ENCODE measurements around the gene PRAMEF25. TPM values are rescaled to one million over a fixed set of nuclear protein-coding genes. Genes with fewer than 3 reads are reported as not detected.
"Not testable (repeated sequence)": the region's sequence is repeated elsewhere in the genome, so short reads cannot be mapped to it uniquely, and the experiment has no call there.

Gene PRAMEF25
- not detected in 3 replicates for total RNA-seq
- long read RNA-seq: 0 reads

- H3K27ac Mint-ChIP-seq (ENCODE audit: unreplicated experiment); DNase-seq (ENCODE audit: low spot score); H3K4me3 Mint-ChIP-seq (ENCODE audit: unreplicated experiment); H3K4me1 Mint-ChIP-seq (ENCODE audit: low read depth); H3K27me3 Mint-ChIP-seq (ENCODE audit: low read depth); H3K36me3 Mint-ChIP-seq (ENCODE audit: low read depth); H3K9me3 Mint-ChIP-seq (ENCODE audit: low read depth): not testable (repeated sequence)
Measured at GRCh38 chr1:13070474-13070873, at the start of gene PRAMEF25. PRAMEF25 (plus strand) TSS chr1:13070774; CDS start chr1:13073694, 2,920 bp downstream.

DNA sequence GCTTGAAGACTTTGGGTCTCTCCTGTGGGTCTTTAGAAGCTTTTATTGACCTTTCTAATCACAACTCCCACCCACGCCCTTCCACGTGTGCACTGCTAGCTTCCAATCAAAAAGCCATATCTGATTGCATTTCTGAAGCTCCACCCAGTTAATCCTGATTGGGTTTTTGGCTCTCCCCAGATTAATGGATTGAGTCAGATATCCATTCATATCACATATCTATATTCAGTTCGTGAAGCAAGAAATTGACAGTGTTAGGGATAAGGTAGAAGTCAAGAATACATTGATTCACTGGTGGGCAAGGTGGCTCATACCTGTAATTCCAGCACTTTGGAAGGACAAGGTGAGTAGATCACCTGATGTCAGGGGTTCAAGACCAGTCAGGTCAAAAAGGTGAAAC is 14.1 kb upstream of the PRAMEF25 start, which contains the start of gene PRAMEF27:
Gene PRAMEF27, minus strand, starts transcription at position 101 of the 400 bp plus-strand sequence. CDS start 2,916 bp downstream, outside the sequence.
- not testable (repeated sequence) for H3K9me3 Mint-ChIP-seq (ENCODE audit: low read depth); H3K27me3 Mint-ChIP-seq (ENCODE audit: low read depth); H3K27ac Mint-ChIP-seq (ENCODE audit: unreplicated experiment); DNase-seq (ENCODE audit: low spot score); H3K4me3 Mint-ChIP-seq (ENCODE audit: unreplicated experiment); H3K36me3 Mint-ChIP-seq (ENCODE audit: low read depth); H3K4me1 Mint-ChIP-seq (ENCODE audit: low read depth)

GRCh38 chr1:13116754-13117153 is 46.2 kb downstream of the PRAMEF25 start, which contains the start of gene HNRNPCL2:
HNRNPCL2 (minus strand) TSS chr1:13116854; CDS start chr1:13116400, 454 bp downstream.
- not testable (repeated sequence) for H3K27me3 Mint-ChIP-seq (ENCODE audit: low read depth); H3K36me3 Mint-ChIP-seq (ENCODE audit: low read depth); DNase-seq (ENCODE audit: low spot score); H3K4me1 Mint-ChIP-seq (ENCODE audit: low read depth); H3K27ac Mint-ChIP-seq (ENCODE audit: unreplicated experiment); H3K4me3 Mint-ChIP-seq (ENCODE audit: unreplicated experiment)
- peaks cover 32% of the 10 kb centered on the region for H3K9me3 Mint-ChIP-seq (ENCODE audit: low read depth)

Other genes starting within 250 kb of the PRAMEF25 start
- not detected in 3 replicates for gene PRAMEF11, start 239.4 kb upstream of the PRAMEF25 start, total RNA-seq
- gene HNRNPCL1, start 222.1 kb upstream of the PRAMEF25 start, total RNA-seq: not detected in 3 replicates
- not detected in 3 replicates for gene PRAMEF2, start 213.7 kb upstream of the PRAMEF25 start, total RNA-seq
- gene PRAMEF4, start 184.6 kb upstream of the PRAMEF25 start, total RNA-seq: not detected in 3 replicates
- not detected in 3 replicates for gene PRAMEF10, start 172.5 kb upstream of the PRAMEF25 start, total RNA-seq
- gene PRAMEF7, start 154.2 kb upstream of the PRAMEF25 start, total RNA-seq: not detected in 3 replicates
- gene PRAMEF6, start 123.2 kb upstream of the PRAMEF25 start, total RNA-seq: not detected in 3 replicates
- not detected in 3 replicates for gene PRAMEF27, start 14.2 kb upstream of the PRAMEF25 start, total RNA-seq
- not detected in 3 replicates for gene HNRNPCL3, start 10.0 kb upstream of the PRAMEF25 start, total RNA-seq
- not detected in 3 replicates for gene HNRNPCL2, start 46.1 kb downstream of the PRAMEF25 start, total RNA-seq
- gene PRAMEF26, start 85.2 kb downstream of the PRAMEF25 start, total RNA-seq: not detected in 3 replicates
- gene HNRNPCL4, start 94.9 kb downstream of the PRAMEF25 start, total RNA-seq: not detected in 3 replicates
- gene PRAMEF9, start 101.1 kb downstream of the PRAMEF25 start, total RNA-seq: not detected in 3 replicates
- gene PRAMEF13, start 130.6 kb downstream of the PRAMEF25 start, total RNA-seq: not detected in 3 replicates
- not detected in 3 replicates for gene PRAMEF18, start 155.4 kb downstream of the PRAMEF25 start, total RNA-seq
- gene PRAMEF5, start 183.4 kb downstream of the PRAMEF25 start, total RNA-seq: not detected in 3 replicates
- not detected in 3 replicates for gene PRAMEF8, start 214.4 kb downstream of the PRAMEF25 start, total RNA-seq
- gene PRAMEF33, start 232.8 kb downstream of the PRAMEF25 start, total RNA-seq: not detected in 3 replicates
- not detected in 3 replicates for gene PRAMEF15, start 244.8 kb downstream of the PRAMEF25 start, total RNA-seq